ENCODE measurements around the gene VAC14.
A peak's percentile ranks its signal among the peaks of the same experiment; 100 is the strongest.
"Not testable (repeated sequence)": the region's sequence is repeated elsewhere in the genome, so short reads cannot be mapped to it uniquely, and the experiment has no call there.

VAC14 gene

GRCh38 chr16:70747703-70748631 is 53.0 kb downstream of the VAC14 start:
- H3K9ac ChIP-seq: 0 out of 2 replicates have a peak overlapping the region, but pooled peaks have one; percentile 38
- H3K4me3 ChIP-seq: no peak overlapping the region
- H3K36me3 ChIP-seq: peaks cover 26% of the 10 kb centered on the region
- peaks cover 9% of the 10 kb centered on the region for H3K9me3 ChIP-seq
- peak overlapping the region; percentile 91 for H3K4me2 ChIP-seq
- peaks cover 99% of the 10 kb centered on the region for H3K4me1 ChIP-seq
- H3K27me3 ChIP-seq: no peaks in the 10 kb centered on the region
- TF ChIP-seq Cebpa-rat (IDR thresholded peaks at IDR 0.05): no peak
- H4K20me1 ChIP-seq: no peaks in the 10 kb centered on the region
- H3K27ac ChIP-seq: peak overlapping the region; percentile 94

- Histone ChIP-seq H3K27ac (peak overlapping the region; percentile 94), H3K9me3 (peaks cover 17% of the 10 kb centered on the region), H3K9ac (peak overlapping the region; percentile 22; the same call in 1 of the 2 replicates), H3K4me2 (peak overlapping the region; percentile 91), H3K36me3 (peaks cover 33% of the 10 kb centered on the region), H3K4me3 (no peak overlapping the region), H4K20me1 (no peaks in the 10 kb centered on the region), H3K4me1 (peaks cover 96% of the 10 kb centered on the region), H3K27me3 (no peaks in the 10 kb centered on the region)
- TF ChIP-seq Cebpa-rat (IDR thresholded peaks at IDR 0.05): no peak
Measured at GRCh38 chr16:70746708-70747424, 54.1 kb downstream of the VAC14 start.

- H4K20me1 ChIP-seq: no peaks in the 10 kb centered on the region
- H3K9ac ChIP-seq: peak overlapping the region; percentile 22; the same call in 1 of the 2 replicates
- no peaks in the 10 kb centered on the region for H3K27me3 ChIP-seq
- no peak for TF ChIP-seq Cebpa-rat (IDR thresholded peaks at IDR 0.05)
- H3K4me3 ChIP-seq: no peak overlapping the region
- peaks cover 96% of the 10 kb centered on the region for H3K4me1 ChIP-seq
- peaks cover 33% of the 10 kb centered on the region for H3K36me3 ChIP-seq
- H3K4me2 ChIP-seq: peak overlapping the region; percentile 91
- peak overlapping the region; percentile 78 for H3K27ac ChIP-seq
- H3K9me3 ChIP-seq: peaks cover 17% of the 10 kb centered on the region
Measured at GRCh38 chr16:70746040-70746707, 54.8 kb downstream of the VAC14 start.

- H3K9ac ChIP-seq: 0 out of 2 replicates have a peak overlapping the region, but pooled peaks have one; percentile 22
- no peaks in the 10 kb centered on the region for H3K27me3 ChIP-seq
- no peak for TF ChIP-seq Cebpa-rat (IDR thresholded peaks at IDR 0.05)
- peak overlapping the region; percentile 91 for H3K4me2 ChIP-seq
- no peaks in the 10 kb centered on the region for H4K20me1 ChIP-seq
- no peak overlapping the region for H3K4me3 ChIP-seq
- H3K9me3 ChIP-seq: peaks cover 17% of the 10 kb centered on the region
- peak overlapping the region; percentile 78 for H3K27ac ChIP-seq
- H3K4me1 ChIP-seq: peaks cover 96% of the 10 kb centered on the region
- peaks cover 33% of the 10 kb centered on the region for H3K36me3 ChIP-seq
Measured at GRCh38 chr16:70745536-70746025, 55.4 kb downstream of the VAC14 start.

- 0 out of 2 replicates have a peak overlapping the region, but pooled peaks have one; percentile 2 for H3K9ac ChIP-seq
- H3K9me3 ChIP-seq: peaks cover 17% of the 10 kb centered on the region
- H3K27me3 ChIP-seq: no peaks in the 10 kb centered on the region
- H3K4me1 ChIP-seq: peaks cover 96% of the 10 kb centered on the region
- peak overlapping the region; percentile 91 for H3K4me2 ChIP-seq
- TF ChIP-seq Cebpa-rat (IDR thresholded peaks at IDR 0.05): no peak
- H4K20me1 ChIP-seq: no peaks in the 10 kb centered on the region
- H3K4me3 ChIP-seq: no peak overlapping the region
- peaks cover 33% of the 10 kb centered on the region for H3K36me3 ChIP-seq
- H3K27ac ChIP-seq: peak overlapping the region; percentile 78
Measured at GRCh38 chr16:70744366-70744765, 56.6 kb downstream of the VAC14 start.

GRCh38 chr16:70743791-70744190 is 57.2 kb downstream of the VAC14 start:
- Histone ChIP-seq H3K9me3 (peaks cover 17% of the 10 kb centered on the region), H3K36me3 (peaks cover 33% of the 10 kb centered on the region), H4K20me1 (no peaks in the 10 kb centered on the region), H3K4me1 (peaks cover 96% of the 10 kb centered on the region), H3K27me3 (no peaks in the 10 kb centered on the region), H3K27ac (peak overlapping the region; percentile 78), H3K4me3 (no peak overlapping the region), H3K4me2 (peak overlapping the region; percentile 91), H3K9ac (no peak overlapping the region)
- TF ChIP-seq Cebpa-rat (IDR thresholded peaks at IDR 0.05): no peak

- not testable (repeated sequence) for H3K27ac ChIP-seq, H4K20me1 ChIP-seq, H3K4me3 ChIP-seq, H3K27me3 ChIP-seq, H3K4me2 ChIP-seq, H3K9ac ChIP-seq
- Histone ChIP-seq H3K36me3 (peaks cover 27% of the 10 kb centered on the region), H3K4me1 (peaks cover 96% of the 10 kb centered on the region), H3K9me3 (peaks cover 17% of the 10 kb centered on the region)
Measured at GRCh38 chr16:70742967-70743366, 58.0 kb downstream of the VAC14 start.

GRCh38 chr16:70741783-70742125 is 59.2 kb downstream of the VAC14 start:
- Histone ChIP-seq H3K27me3 (no peaks in the 10 kb centered on the region), H4K20me1 (no peaks in the 10 kb centered on the region), H3K9ac (peak overlapping the region; percentile 82), H3K4me2 (peak overlapping the region; percentile 92), H3K36me3 (peaks cover 27% of the 10 kb centered on the region), H3K27ac (peak overlapping the region; percentile 93), H3K9me3 (peaks cover 17% of the 10 kb centered on the region), H3K4me3 (no peak overlapping the region), H3K4me1 (peaks cover 96% of the 10 kb centered on the region)
- TF ChIP-seq Cebpa-rat (IDR thresholded peaks at IDR 0.05): no peak
